Erythroblast (primary cell): ENCODE data around the gene SH3BP2.

Source experiments
- GATA1 ChIP-seq: IDR thresholded peaks from 2 replicates; pipeline ENCODE4 v1.6.1; 2011; ENCODE audit warnings: low read depth, mild to moderate bottlenecking, control low read depth, low read length, moderate library complexity
- POLR2A ChIP-seq: IDR thresholded peaks from 2 replicates; pipeline ENCODE4 v1.6.1; 2011; ENCODE audit warnings: mild to moderate bottlenecking, low read length

DNA sequence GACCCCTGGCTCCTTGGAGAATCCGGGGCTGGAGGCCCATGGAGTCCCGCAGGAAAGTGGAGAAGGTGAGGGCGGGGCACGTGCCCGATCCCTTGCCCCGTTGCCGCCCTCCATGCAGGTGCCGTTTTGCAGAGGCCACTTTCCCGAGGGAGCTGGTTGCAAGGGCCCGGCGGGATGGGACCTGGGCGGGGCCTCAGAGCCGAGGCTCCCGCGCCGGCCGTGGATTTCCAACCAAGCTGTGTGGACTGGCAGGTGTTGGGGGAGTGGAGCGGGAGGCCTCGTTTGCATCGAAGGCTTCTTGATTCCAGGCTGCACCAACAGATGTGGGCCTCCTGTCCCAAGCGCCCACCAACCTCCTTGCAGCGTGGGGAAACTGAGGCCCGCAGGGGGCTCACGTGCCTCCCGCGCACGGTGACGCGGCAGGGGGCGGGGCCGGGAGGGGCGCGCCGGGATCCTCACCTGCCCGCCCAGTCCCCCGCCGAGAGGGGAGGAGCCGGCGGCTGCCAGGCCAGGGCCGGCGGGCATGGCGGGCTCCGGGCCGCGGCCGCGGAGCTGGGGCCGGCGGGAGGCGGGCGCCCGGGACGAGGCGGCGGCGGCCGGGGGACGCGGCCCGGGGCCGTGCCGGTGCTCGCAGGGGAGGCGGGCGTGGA lies 24.9 kb downstream of the SH3BP2 start:
- TF ChIP-seq POLR2A (no peak), GATA1 (no peak)
